Middle frontal gyrus (tissue), 1 donor: ENCODE measurements around the gene AMOT.

Experiments
- DNase-seq: peaks from one replicate; pipeline ENCODE4 v3.0.0-alpha.2; 2015; ENCODE audit warnings: low spot score; ENCODE audit errors: extremely low spot score

The AMOT gene

DNA sequence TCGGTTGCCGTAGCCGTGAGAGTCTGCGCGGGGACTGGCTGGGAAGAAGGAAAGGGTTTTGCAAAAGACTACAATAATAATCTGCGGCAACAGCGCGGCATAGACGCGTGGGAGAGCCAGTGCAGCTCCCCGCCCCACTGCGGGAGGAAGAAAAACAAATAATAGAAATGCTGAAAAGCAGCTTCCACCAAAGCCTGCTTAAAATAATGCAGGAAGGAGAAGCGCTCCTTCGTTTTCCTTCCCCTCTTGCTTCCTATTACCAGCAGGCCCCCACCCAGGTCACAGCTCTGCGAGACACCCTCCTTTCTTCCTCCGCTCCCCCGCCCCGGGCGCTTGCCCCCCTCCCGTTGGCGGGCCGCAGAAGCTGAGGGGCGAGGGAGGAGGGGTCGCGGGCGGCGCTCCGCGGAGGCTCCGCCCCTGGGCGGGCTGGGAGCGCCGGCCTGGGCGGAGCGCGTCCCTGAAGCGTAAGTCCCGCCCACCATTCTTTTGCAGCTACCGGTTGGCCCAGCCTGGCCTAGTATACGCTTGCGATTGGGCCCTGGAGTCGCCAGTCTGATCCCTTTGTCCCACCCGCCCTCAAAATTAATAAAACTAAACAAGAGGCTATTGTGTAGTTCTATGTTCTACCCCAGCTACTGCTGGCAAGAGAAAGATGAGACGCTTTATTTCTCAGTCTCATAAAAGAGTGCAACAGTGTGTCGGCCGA is 636 bp upstream of the AMOT start:
- DNase-seq: peak; percentile 85

- DNase-seq: no peak
Measured at GRCh38 chrX:112839856-112840255, 775 bp downstream of the AMOT start.

DNA sequence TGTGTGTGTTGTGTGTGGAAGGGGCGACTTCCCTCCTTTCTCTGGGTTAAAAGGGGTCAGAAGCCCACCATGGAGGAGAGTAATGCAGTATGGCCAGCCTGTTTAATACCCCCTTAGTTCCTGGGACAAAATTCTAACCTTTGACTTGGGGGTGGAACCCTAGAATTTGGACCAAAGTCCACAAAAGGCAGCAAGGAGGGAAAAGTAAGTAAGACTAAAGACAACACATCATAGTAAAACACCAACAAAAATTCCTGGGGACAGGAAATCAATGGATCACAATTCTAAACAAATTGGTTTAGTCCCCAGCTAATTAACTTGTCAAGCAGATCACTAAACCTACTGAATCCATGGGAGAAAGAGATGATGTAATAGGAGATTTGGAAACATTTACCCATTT is 3.1 kb downstream of the AMOT start:
- no peak for DNase-seq

DNA sequence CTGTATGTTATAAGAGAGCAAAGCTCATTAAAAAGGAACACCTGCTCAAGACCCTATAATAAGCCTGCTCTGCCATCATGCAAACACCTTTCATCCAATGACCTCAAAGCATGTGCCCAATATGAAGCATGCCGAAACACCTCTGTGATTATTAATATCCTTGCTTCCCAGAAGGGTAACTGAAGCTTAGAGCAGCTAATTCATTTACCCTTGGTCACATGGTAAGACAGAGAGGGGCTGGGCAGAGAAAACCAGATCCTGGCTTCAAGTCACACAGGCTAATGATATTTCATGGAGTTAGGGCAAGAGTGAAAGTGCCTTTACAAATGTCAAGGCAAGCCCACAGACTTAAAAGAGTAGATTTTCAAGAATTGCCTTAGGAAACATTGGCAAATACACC is 5.6 kb downstream of the AMOT start:
- no peak for DNase-seq

GRCh38 chrX:112834031-112834845 is 6.4 kb downstream of the AMOT start:
- no peak for DNase-seq

- no peak for DNase-seq
Measured at GRCh38 chrX:112832481-112833095, 8.0 kb downstream of the AMOT start.

- DNase-seq: no peak
Measured at GRCh38 chrX:112830540-112830939, 10.1 kb downstream of the AMOT start.

GRCh38 chrX:112827292-112827903 is 13.2 kb downstream of the AMOT start:
- DNase-seq: no peak

DNA sequence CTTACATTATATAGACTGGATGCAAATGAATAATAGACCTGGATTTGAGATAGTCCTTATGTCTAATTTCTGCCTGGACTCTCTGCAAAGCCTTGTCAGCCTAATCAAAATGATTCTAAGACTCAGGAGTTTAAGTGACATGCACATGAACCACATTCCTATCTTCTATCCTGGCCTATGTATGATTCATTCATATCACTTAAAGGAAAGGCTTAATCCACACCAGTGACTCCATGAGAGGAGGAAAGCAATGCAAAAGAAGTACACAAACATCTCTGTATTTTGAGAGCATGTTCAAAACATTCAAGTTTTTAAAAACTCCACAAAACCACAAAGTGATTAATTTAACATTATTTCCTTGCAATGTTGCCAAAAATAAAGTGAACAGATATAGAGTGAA is 14.6 kb downstream of the AMOT start:
- no peak for DNase-seq

GRCh38 chrX:112822892-112823291 is 17.7 kb downstream of the AMOT start:
- no peak for DNase-seq

DNA sequence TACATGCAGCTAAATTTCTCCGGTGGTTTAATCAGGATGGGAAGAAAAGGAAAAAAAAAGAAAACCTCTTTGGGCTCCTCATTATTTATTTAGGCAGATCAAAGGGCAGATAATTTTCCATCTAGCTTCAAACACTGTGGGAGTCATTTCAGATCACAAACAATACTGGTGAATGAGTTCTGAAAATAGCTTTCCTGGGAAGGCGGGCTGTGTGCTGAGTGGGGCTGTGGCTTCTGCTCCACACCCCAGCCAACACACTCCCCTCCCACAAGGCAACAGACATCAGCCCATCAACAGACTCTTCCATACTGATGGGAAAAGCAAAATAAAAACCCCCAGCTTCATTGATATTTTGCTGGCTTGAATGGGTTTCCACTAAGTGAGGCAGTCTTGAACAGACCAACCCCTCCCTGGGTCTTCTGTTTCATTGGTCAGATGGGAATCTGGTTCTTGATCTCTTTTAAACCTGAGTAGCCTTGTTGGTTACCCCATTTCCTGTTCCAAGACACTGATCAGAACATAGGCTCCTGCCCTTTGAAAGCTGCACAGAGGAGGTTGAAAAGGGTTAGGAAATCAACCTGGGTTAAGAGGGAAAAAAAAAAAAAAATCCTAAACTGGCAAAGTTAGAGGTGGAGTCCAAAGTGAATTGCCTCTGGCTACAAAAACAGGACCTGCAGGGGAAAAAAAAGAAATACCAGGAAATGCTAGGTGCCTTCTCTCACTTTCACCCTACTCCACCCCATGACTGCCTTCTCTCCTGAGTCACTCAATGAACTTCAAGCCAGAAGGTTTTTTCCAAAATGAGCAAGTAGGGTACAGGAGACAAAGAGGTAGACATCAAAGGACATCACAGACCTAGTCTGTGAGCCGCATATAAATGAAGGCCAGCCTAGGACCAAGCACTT is 20.0 kb downstream of the AMOT start:
- no peak for DNase-seq

- no peak for DNase-seq
Measured at GRCh38 chrX:112819813-112820212, 20.8 kb downstream of the AMOT start.

DNA sequence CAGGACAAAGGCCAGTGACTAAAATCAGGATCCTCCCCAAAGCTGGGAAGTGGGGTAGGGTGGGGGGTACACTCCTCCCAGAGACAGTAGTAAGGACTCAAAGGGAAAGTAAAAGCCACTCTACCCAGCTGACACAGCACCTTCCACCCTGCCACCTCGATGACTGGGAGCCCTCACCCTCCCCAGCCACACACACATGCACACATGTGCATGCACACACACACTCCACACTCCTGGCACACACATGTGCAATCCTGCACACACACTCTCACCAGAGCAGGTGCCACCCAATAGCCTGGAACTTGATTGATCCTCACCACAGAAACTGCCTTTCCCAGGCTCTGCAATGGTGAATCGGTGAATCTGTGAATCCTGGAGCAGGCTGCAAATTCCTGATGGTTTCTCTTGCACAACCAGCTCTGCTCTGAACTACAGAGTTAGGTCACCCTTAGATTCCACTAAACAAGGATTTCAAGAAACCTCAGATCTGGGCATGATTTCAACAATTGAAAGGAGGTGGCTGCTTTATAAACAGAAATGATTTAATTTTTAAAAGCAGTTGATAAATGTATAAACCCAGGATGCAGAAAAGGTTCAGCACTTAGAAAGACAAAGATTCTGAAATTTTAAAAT is 21.5 kb downstream of the AMOT start:
- no peak for DNase-seq

- DNase-seq: no peak
Measured at GRCh38 chrX:112818114-112819007, 22.3 kb downstream of the AMOT start.

GRCh38 chrX:112816908-112817307 is 23.7 kb downstream of the AMOT start:
- DNase-seq: no peak

DNA sequence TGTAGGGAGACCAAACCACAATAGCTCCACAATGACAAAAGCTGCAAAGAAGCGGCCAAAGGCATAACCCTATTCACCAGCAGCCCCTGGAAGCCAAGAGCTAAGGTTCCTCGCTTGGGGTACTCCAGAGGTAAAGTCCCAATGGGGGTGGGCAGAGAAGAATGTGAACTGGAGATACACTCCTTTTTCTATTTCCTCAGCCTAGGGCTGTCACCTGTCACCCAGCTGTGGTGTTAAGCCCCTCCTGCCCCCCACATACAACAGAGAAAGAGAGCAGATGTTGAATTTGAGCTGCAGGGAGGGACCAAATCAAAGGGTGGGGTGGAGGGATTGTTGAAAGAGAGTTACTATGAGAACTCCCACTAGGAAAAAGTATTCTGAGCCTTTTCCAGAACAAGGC is 26.1 kb downstream of the AMOT start:
- DNase-seq: no peak

DNA sequence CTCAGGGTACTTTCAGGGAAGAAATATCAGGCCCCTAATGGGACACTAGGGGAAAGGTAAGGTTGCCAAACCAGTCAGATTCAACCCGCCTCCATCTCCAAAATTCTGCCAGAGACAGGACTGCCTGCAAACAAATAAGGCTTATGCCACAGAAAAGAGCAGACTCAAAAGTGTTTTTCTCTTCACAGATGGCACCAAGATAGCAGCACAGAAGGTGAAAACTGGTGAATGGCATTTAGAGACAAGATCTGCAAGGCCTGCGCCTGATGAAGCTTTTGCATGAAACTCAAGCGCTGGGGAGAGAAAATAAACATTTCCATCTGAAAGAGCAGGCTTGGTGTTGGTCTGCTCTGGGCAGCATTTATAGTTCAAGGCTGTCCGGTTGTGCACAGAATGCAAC is 27.9 kb downstream of the AMOT start:
- no peak for DNase-seq

- DNase-seq: no peak
Measured at GRCh38 chrX:112808651-112809195, 31.9 kb downstream of the AMOT start.

DNA sequence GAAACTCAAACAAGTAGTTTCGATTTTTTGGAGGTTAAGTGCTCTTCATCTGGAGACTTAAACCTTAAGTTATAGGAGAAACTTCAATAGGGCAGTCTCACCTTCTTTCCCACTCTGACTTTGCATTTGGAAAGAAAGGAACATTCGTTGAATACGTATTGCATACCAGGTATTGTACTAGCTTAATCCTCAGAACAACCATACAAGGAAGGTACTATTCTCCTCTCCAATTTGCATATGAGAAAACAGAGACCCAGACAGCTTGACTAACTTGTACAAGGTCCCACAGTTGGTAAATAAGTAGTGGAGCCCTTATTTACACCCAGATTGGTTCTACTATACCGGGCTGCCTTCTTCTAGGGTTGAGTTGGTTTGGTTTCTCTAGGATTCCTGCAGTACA is 32.6 kb downstream of the AMOT start:
- DNase-seq: no peak
